MCF 10A (cell line): ENCODE results near the gene RGS2. TPM values are rescaled to one million over a fixed set of nuclear protein-coding genes. Genes with fewer than 3 reads are reported as not detected.

Experiments used
- BruUV-seq: library from RNA; stranded (reverse); fragments of 400-500 nt; replicated peaks from 2 replicates; lab custom pipeline; 2021; lab: Mats Ljungman, UMichigan
- CTCF ChIA-PET: fragments of 300-600 bp; sonication (Branson Sonifier 250); formaldehyde crosslinking; extraction: SDS; loops from one replicate; lab custom pipeline; 2021; ENCODE audit warnings: antibody characterized with exemption, inconsistent platforms; lab: Yijun Ruan, JAX
- POLR2A ChIA-PET: fragments of 300-600, 350-650 bp; sonication (Branson Sonifier 250); formaldehyde crosslinking; extraction: SDS; loops from one replicate; lab custom pipeline; 2020; ENCODE audit warnings: antibody characterized with exemption, inconsistent platforms; lab: Yijun Ruan, JAX
- DNase-seq: peaks from one replicate; pipeline ENCODE4 v3.0.0-alpha.2; 2018; ENCODE audit not compliant: unreplicated experiment
- H3K27ac Mint-ChIP-seq: one replicate; pipeline ENCODE4 v1.8.0; 2022; ENCODE audit warnings: mild to moderate bottlenecking, low read depth, mixed read lengths; ENCODE audit not compliant: unreplicated experiment
- H3K27me3 Mint-ChIP-seq: one replicate; pipeline ENCODE4 v1.8.0; 2022; ENCODE audit warnings: mixed read lengths; ENCODE audit not compliant: insufficient read depth, unreplicated experiment
- H3K36me3 Mint-ChIP-seq: one replicate; pipeline ENCODE4 v1.8.0; 2022; ENCODE audit warnings: mild to moderate bottlenecking, moderate library complexity, mixed read lengths; ENCODE audit not compliant: insufficient read depth, unreplicated experiment
- H3K4me1 Mint-ChIP-seq: one replicate; pipeline ENCODE4 v1.8.0; 2022; ENCODE audit warnings: mixed read lengths; ENCODE audit not compliant: insufficient read depth, unreplicated experiment
- H3K4me3 Mint-ChIP-seq: one replicate; pipeline ENCODE4 v1.8.0; 2022; ENCODE audit warnings: mild to moderate bottlenecking, moderate library complexity, mixed read lengths; ENCODE audit not compliant: unreplicated experiment
- H3K9me3 Mint-ChIP-seq: one replicate; pipeline ENCODE4 v1.8.0; 2022; ENCODE audit warnings: mixed read lengths; ENCODE audit not compliant: unreplicated experiment
- CTCF ChIP-seq: fragments of 200-600 bp; IDR thresholded peaks from one replicate; pipeline ENCODE4 v1.8.0; 2022; ENCODE audit warnings: antibody characterized with exemption, mild to moderate bottlenecking; ENCODE audit not compliant: unreplicated experiment
- intact Hi-C: fragments of 100-400 bp; cut with micrococcal nuclease; formaldehyde crosslinking; loops from 2 replicates; pipeline ENCODE4 v1.14.1; 2022
- total RNA-seq: library from RNA; stranded (reverse); gene quantifications from 2 replicates; pipeline ENCODE4 v1.2.3, GENCODE V29; 2022

The RGS2 gene
- total RNA-seq, 1 experiment from 2014 or later, result 42.6 TPM

GRCh38 chr1:192849442-192849841, 40.6 kb downstream of the RGS2 start:
- peaks cover 4% of the 10 kb centered on the region for H3K36me3 Mint-ChIP-seq
- intact Hi-C loops, result no loop called here
- H3K9me3 Mint-ChIP-seq, result no peaks in the 10 kb centered on the region
- no peaks in the 10 kb centered on the region for H3K27me3 Mint-ChIP-seq
- ChIA-PET POLR2A (interaction anchor here (0.8 to 0.9 kb wide), 2 partner anchors 16 to 18 kb away, joined by 3 read pairs; no protein-coding TSS in a partner anchor), CTCF (interaction anchor here (0.6 kb wide), 1 partner anchor 12 kb away, joined by 3 read pairs; no protein-coding TSS in a partner anchor)
- H3K4me3 Mint-ChIP-seq, result no peak overlapping the region
- no peaks in the 10 kb centered on the region for H3K4me1 Mint-ChIP-seq
- no peak for DNase-seq
- BruUV-seq, result no TSS peak
- TF ChIP-seq CTCF, result no peak
- H3K27ac Mint-ChIP-seq, result no peak overlapping the region

- no TSS peak for BruUV-seq
- POLR2A ChIA-PET, result interaction anchor here (0.7 to 1.8 kb wide), 4 partner anchors 8 to 55 kb away, joined by 3 to 6 read pairs (median 3); partner anchors contain the start of gene RGS2
- no peak overlapping the region for H3K27ac Mint-ChIP-seq
Measured at GRCh38 chr1:192852001-192852947, 43.4 kb downstream of the RGS2 start.

GRCh38 chr1:192858456-192858855, 49.6 kb downstream of the RGS2 start:
- ChIA-PET POLR2A (no interaction called here), CTCF (interaction anchor here (0.6 kb wide), 1 partner anchor 295 kb away, joined by 4 read pairs; no protein-coding TSS in a partner anchor)
- no peak for DNase-seq
- Mint-ChIP-seq H3K4me1 (peaks cover 12% of the 10 kb centered on the region), H3K36me3 (no peaks in the 10 kb centered on the region), H3K27ac (peak overlapping the region; percentile 23), H3K4me3 (no peak overlapping the region), H3K27me3 (no peaks in the 10 kb centered on the region), H3K9me3 (no peaks in the 10 kb centered on the region)
- intact Hi-C loops, result no loop called here
- BruUV-seq, result no TSS peak
- TF ChIP-seq CTCF, result no peak

More at GRCh38 chr1:192852001-192852947, 43.4 kb downstream of the RGS2 start:
- peaks cover 4% of the 10 kb centered on the region for H3K36me3 Mint-ChIP-seq
- no peaks in the 10 kb centered on the region for H3K27me3 Mint-ChIP-seq
- H3K4me1 Mint-ChIP-seq, result no peaks in the 10 kb centered on the region
- TF ChIP-seq CTCF, result no peak
- H3K9me3 Mint-ChIP-seq, result no peaks in the 10 kb centered on the region
- no peak overlapping the region for H3K4me3 Mint-ChIP-seq
- CTCF ChIA-PET, result interaction anchor here (0.8 to 1.4 kb wide), 4 partner anchors 7 to 46 kb away, joined by 3 to 12 read pairs (median 3); no protein-coding TSS in a partner anchor
- DNase-seq, result no peak
- intact Hi-C loops, result no loop called here

- Mint-ChIP-seq H3K4me3 (no peak overlapping the region), H3K9me3 (no peaks in the 10 kb centered on the region), H3K27me3 (no peaks in the 10 kb centered on the region), H3K4me1 (peaks cover 12% of the 10 kb centered on the region), H3K36me3 (no peaks in the 10 kb centered on the region), H3K27ac (no peak overlapping the region)
- no peak for TF ChIP-seq CTCF
- intact Hi-C loops, result no loop called here
- ChIA-PET POLR2A (interaction anchor here (2.8 to 3.7 kb wide), 3 partner anchors 14 to 51 kb away, joined by 11 to 33 read pairs (median 19); partner anchors contain the start of gene RGS2), CTCF (interaction anchor here (0.9 to 2.3 kb wide), 5 partner anchors 9 to 53 kb away, joined by 3 to 9 read pairs (median 5); no protein-coding TSS in a partner anchor)
- no TSS peak for BruUV-seq
- DNase-seq, result no peak
Measured at GRCh38 chr1:192859808-192860207, 51.0 kb downstream of the RGS2 start.
